ENCODE results near the gene CLECL1.
"Not testable (repeated sequence)": the region's sequence is repeated elsewhere in the genome, so short reads cannot be mapped to it uniquely, and the experiment has no call there.

The CLECL1 gene

DNA sequence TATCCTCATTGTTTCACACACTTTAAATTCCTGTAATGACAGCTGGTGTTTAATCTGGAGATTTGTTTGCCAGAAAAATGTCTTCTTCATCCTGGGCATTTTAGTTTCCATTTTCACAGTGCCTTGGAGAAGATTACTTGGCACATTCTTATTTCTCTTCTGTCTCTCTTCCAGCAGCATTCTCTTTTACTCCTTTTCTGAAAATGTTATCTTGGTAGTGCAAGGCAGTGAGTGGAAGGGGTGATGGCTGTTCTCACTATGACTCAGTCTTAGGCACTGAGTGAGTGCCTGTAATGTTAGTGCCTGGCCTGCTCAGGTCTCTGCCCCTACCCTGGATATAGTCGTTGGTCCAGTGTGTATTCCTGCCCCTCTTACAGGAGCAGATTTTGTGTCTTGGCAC, 13.1 kb downstream of the CLECL1 start:
- ATAC-seq = peak in 1 of 2 donors; percentile 62

DNA sequence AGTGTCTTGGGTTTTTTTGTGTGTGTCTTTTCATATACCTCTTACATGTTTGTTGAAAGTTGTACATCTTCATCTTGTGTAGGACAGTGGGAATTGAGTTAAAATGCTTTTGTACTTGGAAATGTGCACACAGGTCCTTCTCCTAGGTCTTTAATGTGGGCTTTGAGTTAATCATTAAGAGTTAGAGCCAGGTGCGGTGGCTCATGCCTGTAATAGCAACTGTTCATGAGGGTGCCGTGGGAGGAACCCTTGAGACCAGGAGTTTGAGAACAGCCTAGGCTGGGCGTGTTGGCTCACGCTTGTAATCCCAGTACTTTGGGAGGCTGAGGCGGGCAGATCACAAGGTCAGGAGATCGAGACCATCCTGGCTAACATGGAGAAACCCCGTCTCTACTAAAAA, 13.9 kb downstream of the CLECL1 start:
- no peak for ATAC-seq

DNA sequence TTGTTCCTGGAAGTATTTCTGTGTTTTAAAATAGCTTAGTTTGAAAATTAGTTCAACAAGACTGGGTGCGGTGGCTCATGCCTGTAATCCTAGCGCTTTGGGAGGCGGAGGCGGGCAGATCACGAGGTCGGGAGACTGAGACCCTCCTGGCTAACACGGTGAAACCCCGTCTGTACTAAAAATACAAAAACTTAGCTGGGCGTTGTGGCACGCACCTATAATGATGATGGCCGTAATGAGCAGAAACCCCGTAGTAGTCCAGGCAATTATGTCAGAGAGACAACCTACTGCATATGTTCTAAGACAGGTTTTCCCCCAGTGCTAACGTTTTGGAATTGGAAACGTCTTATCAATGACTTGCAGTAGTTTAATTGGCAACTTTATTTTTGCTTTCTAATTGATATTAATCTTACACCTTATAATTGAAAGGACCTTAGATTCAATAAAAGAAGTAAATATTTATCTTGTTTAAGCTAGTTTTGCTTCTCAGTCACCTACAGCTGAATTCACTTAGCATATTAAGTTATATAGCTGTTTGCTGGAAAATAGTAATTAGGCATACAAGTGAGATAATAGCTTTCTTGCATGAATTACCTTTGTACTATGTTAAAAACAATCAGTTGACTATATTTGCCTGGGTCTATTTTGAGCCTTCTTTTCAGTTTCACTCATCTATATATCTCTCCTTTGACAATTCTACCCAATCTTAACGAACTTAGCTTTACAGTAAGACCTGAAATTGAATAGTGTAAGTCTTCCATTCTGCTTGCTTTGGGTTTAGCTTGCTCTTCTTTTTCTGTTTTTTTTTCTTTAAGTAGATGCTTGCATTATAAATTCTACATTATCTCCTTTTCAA, 15.6 kb downstream of the CLECL1 start:
- ATAC-seq = no peak

DNA sequence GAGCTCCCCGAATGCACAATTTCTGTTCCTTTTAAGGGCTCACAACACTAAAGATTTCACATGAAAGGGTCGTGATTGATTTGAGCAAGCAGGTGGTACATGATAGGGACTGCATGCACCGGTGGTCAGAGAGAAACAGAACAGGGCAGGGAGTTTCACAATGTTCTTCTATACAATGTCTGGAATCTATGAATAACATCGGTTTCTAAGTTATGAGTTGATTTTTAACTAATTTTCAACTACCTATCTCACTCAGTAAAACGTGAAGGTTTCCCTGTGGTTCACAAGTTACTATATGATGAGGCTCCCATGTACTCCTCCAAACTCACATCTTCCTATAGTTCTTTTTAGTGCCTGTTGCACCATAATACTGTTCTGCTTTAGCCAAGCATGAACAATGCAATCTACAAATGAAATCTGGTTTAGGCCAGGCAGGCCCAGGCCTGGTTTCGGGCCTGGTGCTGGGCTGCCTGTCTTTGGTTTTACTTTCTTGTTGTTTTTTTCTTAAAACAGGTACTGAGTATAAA, 19.8 kb downstream of the CLECL1 start:
- peak in 1 of 2 donors; percentile 50 for ATAC-seq

DNA sequence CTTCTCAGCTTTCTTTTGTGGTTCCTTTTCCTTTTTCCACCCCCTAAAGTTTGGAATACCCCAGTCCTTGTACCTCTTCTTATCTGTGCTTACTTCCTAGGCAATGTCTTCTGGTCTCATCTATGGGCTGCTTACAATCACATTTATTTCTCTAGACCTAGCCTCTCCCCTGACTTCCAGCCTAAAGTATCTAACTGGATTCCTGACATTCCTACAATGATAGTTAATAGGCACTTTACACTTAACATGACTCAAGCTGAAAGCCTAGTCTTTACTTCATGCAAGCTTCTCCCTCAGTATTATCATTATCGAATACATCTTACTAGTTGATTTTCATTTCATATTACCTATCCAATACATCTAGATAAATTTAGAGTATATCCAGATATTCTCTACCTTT, 21.2 kb downstream of the CLECL1 start:
- no peak for ATAC-seq

DNA sequence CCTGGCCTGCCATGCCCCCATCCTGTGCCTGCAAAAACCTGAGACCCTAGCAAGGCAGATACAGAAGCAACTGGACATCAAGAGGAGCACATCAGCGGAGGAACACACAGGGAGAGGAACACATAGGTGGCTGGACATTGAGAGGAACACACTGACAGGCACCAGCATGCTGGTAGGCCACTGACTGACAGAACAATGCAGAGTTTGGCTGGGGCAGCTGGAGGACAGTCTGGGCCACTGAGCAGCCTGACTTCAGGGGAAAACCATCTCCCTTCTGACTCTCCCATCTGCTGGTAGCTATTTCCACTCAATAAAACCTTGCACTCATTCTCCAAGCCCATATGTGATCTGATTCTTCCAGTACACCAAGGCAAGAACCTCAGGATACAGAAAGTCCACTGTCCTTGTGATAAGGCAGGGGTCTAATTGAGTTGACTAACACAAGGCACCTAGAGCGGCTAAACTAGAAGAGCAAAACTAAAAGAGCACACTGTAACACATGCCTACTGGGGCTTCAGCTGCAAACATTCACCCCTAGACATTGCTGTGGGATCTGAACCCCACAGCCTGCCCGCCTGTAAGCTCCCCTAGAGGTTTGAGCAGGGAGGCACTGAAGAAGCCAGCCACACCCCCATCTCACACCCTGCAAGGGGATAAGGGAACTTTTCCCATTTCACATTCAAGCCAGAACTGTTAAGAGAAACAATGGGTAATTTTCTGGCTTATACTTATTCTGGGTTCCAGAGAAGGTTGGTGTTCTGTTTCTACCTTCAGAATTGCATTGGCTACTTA, 22.1 kb downstream of the CLECL1 start:
- no peak for ATAC-seq

DNA sequence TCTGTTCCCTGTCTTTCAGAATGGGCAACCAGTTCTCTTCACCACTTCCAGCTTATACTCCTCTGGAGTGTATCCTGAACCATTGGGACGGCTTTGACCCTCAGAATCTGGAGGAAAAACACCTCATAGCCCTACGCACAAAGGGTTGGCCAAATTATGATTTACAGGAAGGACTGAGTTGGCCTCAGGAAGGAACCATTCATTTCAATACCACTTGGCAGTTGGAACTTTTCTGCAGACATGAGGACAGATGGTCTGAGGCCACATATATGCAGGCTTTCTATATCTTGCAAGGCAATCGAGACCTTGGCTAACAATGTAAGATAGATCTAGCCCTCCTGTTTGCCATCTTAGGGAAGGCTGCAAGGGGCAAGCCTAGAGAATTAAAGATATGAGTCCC, 24.0 kb downstream of the CLECL1 start:
- no peak for ATAC-seq

DNA sequence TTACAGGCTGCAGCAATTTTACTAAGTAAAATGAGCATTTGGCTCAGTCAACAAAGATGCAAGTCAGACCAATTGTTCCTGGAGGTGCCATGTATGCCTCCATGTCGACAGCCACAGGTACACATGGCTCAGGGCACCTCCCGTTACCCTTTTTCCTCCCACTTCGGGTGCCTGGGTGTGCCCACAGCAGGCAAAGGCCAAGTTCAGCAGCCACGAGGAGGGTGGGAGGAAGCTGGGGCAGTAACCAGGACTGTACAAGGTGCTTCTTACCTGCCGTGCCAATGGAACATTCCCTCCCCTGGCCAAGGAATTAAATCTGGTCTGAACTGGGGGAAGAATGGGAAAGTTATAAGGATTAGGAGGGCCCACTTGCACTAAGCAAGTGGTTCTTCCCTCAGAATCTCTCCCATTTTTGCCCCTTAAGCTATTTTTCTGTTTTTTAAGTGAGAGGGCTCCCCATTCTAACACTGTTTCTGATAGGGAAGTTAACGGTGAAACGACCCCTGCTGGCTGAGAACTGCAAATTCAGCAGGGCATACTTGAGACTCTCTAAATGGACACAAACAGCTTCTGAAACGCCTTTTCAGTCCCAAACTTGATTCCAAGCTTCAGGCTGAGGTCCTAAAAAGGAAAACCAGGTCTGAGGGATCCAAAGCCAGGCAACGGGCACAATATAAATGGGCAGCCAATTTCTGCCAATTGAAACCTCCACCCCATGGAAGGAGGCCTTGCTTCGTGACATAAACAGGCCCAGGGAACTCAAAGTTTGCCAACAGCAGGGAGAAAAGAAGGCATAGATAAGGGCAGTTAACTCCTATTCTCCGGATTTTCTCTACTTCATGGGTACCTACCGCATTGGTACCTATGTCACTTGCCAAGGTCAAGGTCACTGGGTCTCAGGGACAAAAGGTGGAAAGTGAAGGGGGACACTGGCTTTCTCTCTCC, 24.8 kb downstream of the CLECL1 start:
- peak; percentile 71 to 84 for ATAC-seq

DNA sequence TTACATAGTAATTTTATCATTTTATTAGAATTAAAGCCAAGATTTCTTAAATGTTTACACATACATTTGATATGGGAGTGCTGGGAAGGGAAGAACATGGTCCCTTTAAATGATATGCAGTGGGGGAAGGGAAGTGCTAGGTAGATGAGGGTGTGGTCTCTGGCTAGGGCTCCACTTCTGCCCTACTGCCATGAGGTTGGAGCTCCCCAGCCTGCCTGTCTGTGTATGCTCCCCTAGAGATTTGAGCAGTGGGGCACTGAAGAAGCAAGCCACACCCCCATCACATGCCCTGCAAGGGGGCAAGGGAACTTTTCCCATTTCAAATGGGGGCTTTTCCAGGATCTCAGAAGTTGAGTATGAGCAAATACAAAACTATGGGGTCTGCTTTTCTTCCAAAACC, 25.5 kb downstream of the CLECL1 start:
- peak in 1 of 2 donors; percentile 46 for ATAC-seq

DNA sequence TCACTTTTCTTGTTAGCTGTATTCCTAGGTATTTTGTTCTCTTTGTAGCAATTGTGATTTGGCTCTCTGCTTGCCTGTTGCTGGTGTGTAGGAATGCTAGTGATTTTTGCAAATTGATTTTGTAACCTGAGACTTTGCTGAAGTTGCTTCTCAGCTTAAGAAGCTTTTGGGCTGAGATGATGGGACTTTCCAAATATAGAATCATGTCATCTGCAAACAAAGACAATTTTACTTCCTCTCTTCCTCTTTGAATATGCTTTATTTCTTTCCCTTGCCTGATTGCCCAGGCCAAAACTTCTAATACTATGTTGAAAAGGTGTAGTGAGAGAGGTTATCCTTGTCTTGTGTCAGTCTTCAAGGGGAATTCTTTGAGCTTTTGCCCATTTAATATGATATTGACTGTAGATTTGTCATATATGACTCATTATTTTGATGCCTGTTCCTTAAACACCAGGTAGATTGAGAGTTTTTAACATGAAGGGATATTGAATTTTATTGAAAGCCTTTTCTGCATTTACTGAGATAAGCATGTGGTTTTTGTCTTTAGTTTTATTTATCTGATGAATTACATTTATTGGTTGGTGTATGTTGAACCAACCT, 26.7 kb downstream of the CLECL1 start:
- ATAC-seq = no peak

DNA sequence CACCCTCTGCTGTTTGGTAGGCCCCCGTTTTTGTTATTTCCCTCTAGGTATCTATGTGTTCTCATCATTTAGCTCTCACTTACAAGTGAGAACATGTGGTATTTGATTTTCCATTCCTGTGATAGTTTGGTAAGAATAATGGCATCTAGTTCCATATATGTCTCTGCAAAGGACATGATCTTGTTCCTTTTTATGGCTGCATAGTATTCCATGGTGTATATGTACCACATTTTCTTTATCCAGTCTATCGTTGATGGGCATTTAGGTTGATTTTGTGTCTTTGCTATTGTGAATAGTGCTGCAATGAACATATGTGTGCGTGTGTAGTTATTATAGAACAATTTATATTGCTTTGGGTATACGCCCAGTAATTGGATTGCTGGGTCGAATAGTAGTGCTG, 28.3 kb downstream of the CLECL1 start:
- ATAC-seq = not testable (repeated sequence)

DNA sequence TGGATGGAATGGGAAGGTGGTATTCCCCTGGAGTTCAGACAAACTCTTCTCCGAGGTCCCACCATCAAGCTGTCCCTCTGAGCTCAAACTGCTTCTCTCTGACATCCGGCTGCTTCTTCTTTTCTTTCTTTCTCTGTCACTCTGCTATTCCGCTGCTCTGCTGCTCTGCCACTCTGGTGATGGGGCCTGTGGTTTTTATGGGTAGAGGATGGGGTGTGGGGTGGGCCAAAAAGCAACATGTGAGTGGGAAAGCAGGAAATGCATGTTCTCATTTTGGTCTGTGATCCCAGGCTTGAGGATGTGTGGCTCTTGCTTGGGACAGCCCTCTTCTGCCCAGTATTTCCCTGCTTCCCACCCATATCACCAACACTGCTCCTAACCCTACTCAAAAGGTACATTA, 30.6 kb downstream of the CLECL1 start:
- ATAC-seq = peak in 1 of 2 donors; percentile 32

DNA sequence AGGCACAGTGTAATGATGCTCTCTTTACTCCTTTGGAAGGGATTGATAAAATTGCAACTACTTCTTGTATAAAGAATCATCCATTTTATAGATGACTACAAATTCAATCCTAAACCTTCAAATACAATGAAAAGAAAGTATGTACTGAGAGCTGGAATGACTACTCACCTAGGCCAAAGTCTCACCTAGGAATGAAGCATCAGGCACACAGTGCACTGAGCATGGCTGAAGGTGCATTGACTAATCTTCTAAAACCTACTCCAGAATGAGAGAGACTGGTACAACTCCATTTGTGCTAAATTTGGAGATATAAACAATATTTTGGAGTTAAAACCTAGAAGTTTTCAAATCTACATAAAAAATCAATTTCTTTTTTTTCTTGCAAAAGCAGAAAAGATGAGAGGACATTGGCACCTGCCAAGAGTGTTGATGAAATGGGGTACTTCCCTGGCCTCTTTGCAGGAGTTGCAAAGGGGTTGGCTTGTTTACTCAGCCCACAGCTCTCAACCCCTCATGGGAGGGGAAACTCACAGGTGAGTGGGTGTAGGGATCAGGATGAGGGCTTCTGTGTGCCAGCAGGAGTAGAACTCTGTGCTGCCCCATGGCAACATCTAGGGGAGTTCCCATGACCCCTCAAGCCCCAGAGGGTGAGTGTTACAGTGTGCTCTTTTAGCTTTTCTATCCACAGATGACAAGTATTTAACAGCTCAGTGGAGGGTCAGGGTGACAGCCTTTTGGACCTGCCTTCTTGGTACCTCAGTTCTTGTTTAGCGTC, 31.3 kb downstream of the CLECL1 start:
- ATAC-seq = peak; percentile 60 to 67

DNA sequence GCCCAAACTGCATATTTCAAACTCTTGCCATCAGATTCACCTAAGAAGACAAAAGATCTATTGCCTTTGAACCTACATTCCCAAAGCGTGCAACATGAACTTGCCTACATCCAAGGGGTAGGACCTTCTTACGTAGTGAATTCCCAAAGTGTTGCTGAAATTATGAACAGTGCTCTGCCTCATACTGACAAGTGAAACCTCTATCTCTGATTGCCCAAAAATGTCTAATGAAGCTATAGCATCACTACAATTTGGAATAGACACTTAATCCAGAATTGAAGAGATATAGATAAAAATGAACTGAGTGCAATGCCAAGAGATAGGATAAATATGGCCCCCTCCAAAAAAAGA, 32.3 kb downstream of the CLECL1 start:
- no peak for ATAC-seq

DNA sequence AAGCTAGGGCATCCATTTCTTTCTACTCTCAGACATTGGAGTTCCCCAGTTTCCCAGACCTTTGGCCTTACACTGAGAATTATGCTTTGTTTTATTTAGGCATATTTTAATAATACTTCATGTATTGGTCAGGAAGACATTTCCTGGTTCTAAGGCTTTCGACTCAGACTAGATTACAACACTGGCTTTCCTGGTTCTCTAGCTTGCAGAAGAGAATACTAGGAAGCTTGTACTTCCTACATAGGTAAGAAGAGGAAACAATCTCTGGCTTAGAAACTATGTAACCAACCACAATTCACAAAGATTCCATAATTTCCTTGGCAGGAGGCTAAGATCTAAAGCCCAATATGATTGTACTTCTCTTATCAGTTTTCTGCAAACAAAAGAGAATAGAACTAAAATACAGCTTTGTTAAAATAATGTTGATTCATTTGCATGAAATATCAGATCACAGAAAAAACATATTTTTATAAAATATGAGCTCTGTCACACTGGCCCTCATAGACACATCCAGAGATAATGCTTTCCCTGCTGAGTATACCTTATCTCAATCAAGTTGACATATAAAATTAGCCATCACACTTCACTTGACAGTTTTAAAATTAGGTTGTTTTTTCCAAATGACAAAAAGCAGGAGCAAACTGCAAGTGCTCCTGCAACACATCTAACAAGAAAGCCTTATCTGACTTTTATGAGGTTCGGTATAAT, 32.8 kb downstream of the CLECL1 start:
- ATAC-seq = no peak

DNA sequence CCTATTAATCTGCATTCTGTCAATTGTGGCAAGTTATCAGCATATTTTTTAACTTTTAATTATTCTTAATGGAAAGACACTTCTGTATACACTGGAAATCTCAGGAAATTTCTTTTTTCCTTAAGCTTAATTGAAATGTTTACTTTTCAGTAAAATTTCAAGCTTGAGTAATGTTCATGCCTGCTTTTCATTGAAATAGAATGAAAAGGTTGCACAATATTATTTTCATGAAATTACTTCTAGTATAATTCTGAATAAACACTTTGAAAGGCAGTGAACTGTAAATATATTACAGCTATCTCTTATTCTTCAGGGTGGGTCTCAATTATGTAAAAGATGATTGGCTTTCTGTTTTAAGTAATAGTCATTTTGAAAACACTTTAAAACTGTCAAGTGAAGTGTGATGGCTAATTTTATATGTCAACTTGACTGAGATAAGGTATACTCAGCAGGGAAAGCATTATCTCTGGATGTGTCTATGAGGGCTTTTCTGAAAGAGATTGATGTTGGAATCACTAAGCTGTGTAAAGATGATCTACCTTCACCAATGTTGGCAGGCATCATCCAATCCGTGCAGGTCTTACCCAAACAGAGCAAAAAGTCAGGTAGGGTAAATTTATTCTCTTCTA, 33.5 kb downstream of the CLECL1 start:
- ATAC-seq = peak; percentile 10 to 30

DNA sequence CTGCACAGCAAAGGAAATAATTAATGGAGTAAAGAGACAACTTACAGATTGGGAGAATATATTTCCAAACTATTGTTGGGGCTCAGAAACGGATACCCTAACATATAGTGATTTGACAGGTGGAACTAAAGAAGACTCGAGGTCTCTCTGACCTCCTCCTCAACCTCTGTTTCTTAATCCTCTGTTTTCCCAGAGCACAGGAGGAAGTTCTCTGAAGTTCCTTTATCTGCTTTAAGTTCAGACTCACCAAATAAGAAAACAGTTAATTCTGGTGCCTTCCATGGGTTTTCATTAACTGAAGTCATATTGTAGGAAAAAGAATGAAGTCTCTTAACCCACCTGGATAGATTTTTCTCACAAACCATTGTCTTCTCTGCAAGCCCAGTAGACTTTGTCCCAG, 34.2 kb downstream of the CLECL1 start:
- ATAC-seq = no peak

DNA sequence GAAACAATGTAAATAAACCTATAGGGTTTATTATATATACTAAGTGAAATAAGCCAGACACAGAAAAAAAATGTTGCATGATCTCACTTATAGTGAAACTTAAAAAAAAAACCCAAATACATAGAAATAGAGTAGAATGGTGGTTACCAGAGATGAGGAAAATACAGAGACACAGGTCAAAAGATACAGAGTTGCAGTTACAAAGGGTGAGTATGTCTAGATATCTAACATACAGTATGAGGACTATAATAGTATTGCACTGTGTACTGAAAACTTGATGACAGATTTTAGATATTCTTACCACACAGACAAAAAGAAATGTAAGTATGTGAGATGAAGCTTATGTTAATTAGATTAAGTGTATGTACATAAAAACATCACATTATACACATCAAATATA, 35.3 kb downstream of the CLECL1 start:
- no peak for ATAC-seq

DNA sequence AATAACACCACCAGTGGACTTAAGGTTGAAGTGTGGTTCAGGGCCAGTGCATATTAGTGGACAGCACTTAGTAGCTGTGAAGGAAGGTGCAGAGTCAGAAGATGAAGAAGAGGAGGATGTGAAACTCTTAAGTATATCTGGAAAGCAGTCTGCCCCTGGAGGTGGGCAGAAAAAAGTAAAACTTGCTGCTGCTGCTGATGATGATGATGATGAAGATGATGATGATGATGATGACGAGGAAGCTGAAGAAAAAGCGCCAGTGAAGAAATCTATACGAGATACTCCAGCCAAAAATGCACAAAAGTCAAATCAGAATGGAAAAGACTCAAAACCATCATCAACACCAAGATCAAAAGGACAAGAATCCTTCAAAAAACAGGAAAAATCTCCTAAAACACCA, 37.2 kb downstream of the CLECL1 start:
- ATAC-seq = not testable (repeated sequence)

DNA sequence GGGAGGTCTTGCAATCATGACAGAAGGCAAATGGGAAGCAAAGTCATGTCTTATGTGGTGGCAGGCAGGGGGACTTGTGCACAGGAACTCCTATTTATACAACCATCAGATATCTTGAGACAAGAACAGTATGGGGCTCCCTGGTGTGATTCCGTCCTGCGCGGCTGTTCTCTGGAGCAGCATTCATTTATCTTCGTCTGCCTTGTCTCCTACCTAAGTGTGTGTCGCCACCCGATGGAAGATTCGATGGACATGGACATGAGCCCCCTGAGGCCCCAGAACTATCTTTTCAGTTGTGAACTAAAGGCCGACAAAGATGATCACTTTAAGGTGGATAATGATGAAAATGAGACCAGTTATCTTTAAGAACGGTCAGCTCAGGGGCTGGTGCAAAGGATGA, 37.7 kb downstream of the CLECL1 start:
- not testable (repeated sequence) for ATAC-seq
